Adrenal gland (tissue), 5 donors: Measurements from ENCODE around the gene BANF2.
A peak's percentile ranks its signal among the peaks of the same experiment; 100 is the strongest.

Experiments used
- POLR2A ChIP-seq, 2 donors: fragments of 450-650 bp; IDR thresholded peaks; one replicate each; pipeline ENCODE4 v1.6.1; 2017; ENCODE audit warnings: antibody characterized with exemption in 2 of 2, mild to moderate bottlenecking in 2 of 2, moderate library complexity in 1 of 2
- TF ChIP-seq, protein P1 (sequence below), 6 experiments: fragments of 450-650 bp in 4 of 6; fragments of 200-600 bp in 2 of 6; sonication (generic) in 1 of 6; IDR thresholded peaks; 1 replicate in 5 of 6; 2 replicates in 1 of 6; pipeline versions ENCODE4 v1.5.1 to v1.8.0; 2016 to 2021; ENCODE audit warnings: antibody characterized with exemption in 6 of 6, mild to moderate bottlenecking in 2 of 6, moderate library complexity in 1 of 6
- donor health status: DM: no; HTN: no; CAD: no.

DNA sequence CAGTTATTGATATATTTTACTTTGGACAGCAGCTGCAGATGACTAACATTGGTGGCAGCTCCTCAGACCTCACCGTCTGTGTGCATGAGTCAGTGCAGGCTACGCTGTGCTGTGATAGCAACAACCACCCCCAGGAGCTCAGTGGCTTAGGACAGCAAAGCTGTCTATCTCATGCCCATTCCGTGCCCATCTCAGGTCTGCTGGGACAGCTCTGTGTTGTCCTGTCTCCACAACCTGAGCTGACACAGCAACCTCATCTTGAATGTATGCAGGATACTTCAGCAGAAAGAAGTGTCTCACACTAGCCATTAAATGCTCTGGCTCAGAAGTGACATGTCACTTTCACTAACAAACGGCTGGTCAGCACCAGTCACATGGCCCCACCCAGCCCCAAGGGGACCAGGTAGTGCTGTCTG lies 47.7 kb downstream of the BANF2 start:
- TF ChIP-seq POLR2A (IDR thresholded peaks at IDR 0.05) = no peak
- TF ChIP-seq, protein P1, sequence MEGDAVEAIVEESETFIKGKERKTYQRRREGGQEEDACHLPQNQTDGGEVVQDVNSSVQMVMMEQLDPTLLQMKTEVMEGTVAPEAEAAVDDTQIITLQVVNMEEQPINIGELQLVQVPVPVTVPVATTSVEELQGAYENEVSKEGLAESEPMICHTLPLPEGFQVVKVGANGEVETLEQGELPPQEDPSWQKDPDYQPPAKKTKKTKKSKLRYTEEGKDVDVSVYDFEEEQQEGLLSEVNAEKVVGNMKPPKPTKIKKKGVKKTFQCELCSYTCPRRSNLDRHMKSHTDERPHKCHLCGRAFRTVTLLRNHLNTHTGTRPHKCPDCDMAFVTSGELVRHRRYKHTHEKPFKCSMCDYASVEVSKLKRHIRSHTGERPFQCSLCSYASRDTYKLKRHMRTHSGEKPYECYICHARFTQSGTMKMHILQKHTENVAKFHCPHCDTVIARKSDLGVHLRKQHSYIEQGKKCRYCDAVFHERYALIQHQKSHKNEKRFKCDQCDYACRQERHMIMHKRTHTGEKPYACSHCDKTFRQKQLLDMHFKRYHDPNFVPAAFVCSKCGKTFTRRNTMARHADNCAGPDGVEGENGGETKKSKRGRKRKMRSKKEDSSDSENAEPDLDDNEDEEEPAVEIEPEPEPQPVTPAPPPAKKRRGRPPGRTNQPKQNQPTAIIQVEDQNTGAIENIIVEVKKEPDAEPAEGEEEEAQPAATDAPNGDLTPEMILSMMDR (IDR thresholded peaks at IDR 0.05) = peak in 1 of 6 experiments; percentile 20
